ENCODE results near the gene MMP20.

MMP20 gene

DNA sequence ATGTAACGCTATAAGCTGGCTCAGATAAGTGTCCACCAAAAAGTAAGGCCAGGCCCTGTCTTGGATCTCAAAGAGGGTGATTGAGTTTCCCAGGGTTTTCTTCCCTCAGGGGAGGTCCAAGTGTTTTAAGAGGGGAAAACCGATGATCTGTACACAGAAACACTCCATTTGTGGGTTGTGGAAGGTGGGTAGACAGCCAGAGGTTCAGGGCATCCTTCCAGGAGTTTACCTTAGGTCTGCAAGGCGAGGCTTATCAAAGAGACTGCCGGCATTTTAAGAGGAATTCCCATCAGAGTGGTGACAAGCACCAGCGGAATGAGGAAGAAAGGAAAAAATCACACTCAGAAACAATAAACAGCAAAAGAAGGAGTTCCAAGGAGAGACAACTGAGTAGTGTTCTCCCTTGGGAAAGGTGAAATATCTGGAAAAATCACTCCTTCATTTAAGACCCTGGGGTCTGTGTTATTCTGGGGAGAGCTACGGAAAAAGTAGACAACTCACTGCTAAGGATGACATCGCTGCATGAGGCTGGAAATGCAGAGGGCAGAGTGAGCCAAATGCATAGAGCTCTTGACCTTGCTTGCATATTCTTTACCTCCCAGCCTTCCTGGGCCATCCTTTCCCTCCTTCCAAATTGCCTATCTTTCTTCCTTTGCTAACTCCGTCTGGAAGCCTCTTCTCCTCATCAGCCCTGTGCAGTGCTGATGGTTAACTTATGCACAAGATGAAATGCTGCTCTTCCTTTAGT, 72.5 kb downstream of the MMP20 start:
- DNase-seq: no peak

DNA sequence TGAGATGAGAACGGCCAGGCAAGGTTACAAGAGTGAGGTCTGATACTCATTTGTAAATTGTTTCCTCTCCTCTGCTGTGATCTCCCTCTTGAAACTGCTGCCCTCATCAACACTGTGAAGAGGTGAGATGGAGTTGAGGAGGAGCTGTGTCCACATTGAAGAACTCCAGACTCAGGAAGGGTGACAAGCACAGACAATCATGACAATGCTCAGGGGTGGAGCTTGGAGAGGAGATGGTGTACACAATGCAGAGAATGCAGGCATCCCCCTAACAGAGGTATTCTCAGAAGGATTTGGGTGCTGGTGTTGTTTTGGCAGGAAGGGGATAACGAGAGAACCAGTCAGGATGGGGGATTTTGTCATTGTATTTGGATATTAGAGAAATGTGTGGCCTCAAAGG, 73.1 kb downstream of the MMP20 start:
- no peak for DNase-seq

DNA sequence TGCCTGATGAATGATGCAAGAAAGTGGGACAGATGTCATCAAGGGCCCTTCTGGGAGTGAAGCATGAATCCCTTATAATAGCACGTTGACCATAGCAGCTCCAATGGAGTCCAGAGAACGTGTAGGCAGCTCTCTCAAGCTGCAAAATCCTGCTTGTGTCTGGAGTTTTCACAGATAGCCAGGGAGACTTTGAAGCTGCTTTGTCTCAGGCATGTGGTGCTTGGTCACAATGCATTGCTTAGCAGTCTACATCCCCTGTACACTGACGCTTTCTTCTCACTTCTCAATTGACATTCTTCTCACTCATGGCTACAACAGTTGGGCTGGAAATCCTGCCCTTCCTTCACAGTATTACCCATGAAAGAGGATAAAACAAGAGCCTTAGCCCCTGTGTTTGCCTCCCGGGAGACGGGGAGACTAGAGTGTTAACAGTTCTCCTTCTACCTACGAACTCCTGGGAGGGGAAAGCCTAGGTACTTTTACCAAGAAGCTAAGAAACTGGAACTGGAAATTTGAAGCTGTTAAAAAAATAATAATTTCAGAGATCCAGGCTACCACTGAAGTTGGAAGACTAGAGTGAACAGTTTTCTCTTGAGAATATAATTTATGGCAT, 73.9 kb downstream of the MMP20 start:
- no peak for DNase-seq

DNA sequence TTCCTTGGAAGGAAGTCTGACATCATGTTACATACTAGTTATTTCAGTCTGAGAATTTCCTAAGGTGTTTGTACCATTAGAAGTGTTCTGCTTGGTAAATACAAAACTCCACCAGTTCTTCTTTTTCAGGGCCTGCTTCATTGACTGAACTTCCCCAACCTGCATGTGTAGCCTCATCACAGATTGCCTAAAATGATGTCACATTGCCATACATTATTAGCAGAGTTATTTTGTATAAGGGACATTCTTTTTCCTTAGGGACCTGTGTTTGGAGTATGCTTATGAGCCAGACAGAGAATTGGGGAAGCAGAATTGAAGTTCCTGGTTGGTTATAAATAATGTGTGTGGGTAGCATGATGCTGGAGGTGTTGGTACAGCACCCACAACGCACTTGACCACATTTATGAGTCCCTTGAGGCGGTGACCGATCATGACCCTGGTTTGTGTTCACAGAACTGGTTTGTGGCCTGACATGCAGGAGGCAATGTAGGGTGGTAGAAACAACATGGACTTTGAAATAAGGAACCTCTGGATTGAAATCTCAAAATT, 78.1 kb downstream of the MMP20 start:
- DNase-seq: no peak

DNA sequence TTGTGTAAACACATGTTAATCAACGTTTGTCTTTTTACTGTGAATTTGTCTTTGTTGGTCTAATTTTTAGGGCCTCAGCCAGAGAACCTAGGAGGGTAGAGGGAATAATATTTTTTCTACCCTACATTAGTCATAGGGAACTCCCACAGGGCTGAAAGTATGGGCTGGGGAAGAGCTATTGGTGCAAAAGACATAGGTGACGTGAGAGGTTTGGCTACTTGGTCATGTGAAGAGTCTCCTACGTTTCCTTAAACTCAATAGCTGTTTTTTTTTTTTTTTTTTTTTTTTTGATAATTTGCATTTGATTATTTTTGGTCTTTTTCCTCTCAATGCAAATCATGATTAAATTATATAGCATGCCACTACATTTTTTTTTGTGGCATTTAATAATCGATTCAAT, 78.7 kb downstream of the MMP20 start:
- DNase-seq: no peak

DNA sequence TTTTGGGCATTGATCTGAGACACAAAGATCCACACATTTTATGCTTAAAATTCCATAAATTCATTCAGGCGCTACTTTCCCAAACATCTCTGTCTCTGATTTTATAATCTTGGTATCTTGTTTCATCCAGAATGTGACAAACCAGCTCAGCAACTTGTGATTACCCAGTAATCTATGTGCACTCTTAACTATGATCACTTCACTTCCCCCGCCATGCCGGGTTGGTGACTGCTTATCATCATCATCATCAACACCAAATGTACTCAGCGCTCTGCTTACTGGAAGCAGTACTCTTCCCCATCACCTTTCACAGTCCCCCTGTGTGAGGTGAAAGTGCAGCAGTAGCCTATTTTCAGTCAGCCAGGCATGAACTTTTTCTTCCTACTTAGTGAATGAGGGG, 79.4 kb downstream of the MMP20 start:
- no peak for DNase-seq

DNA sequence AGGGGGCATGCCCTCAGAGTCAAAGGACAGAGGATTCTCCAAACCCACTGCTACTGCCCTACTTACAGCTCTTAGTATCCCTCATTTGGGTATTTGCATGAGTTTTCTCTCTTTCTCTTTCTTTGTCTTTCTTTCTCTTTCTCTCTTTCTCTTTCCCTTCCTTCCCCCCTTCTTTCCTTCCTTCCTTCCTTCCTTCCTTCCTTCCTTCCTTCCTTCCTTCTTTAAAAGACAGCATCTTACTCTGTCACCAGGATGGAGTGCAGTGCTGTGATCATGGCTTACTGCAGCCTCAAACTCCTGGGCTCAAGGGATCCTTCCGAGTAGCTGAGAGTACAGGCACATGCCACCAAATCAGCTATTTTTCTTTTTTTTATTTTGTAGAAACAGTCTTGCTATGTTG, 80.5 kb downstream of the MMP20 start:
- no peak for DNase-seq

DNA sequence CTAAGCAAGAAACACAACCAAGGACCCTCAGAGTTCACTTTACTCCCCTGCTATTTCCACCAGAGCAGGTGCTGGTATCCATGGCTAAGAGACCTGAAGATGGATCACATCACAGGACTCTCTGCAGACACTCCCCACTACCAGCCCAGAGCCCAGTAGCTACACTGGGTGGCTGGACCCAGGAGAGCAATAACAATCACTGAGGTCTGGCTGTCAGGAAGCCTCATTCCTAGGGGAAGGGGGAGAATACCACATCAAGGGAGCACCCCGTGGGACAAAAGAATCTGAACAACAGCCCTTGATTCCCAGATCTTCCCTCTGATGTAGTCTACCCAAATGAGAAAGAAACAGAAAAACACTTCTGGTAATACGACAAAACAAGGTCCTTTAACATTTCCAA, 85.6 kb downstream of the MMP20 start:
- no peak for DNase-seq

DNA sequence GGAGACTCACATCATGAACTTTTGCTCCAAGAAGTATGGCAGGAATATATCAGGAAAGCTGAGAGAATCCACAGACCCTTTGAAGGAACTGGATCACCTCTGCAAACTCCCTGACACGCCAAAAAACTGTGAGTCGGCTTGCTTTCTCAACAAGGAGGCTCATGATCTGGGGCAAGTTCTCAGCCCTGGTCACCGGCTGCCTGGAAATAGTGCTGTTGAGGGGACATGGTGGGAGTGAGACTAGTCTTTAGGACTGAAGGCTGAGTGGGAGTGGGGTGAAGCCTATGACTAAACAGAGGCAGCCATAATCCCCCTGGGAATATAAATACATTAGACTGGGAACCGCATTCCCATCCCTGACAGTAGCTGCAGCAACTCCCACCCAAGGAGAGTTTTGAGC, 86.2 kb downstream of the MMP20 start:
- DNase-seq: no peak

DNA sequence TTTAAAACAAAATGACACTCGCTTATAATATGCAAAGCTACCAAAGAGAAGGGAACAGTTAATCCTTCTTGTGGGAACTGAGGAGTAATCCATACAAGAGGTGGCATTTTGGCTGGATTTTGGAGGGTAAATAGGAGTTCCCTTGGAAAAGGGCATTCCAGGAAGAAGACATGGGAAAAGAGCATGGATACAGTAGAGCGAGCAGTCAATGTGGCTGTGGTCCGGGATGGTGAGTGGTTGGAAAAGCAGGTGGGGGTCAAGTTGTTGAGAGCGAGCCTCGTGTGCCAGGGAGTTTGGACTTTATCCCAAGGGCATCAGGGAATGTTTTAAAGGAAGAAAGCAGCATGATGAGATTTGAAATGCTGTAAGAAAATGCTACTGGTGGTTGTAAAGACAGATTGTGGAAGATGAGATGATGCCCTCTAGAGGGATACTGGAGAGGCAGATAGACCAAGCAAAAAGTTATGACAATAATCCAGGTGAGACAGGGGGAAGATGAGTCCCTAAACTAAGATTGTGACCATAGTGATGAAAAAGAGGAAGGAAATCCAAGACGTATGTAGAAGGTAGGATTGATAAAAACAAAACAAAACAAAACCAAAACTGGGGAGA, 90.8 kb downstream of the MMP20 start:
- no peak for DNase-seq

DNA sequence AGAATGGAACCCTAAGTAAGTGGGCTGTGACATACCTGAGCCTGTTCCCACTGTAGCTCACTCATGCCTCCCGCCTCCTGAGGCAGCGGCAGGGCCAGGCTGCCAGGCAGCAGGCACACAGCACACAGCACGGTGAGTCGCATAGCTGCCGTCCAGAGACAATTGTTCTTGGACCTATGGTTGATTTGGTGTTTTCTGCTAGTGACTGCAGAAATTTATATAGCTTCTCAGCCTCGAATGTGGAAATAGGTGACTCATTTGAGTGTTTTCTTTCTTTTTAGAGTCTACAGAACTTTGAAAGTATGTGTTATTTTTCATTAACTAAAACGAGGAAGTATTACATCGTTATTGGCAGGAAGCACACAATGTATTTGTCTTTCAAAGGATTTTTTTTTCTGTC, 94.6 kb downstream of the MMP20 start, which contains the start of gene MMP7:
MMP7 (minus strand) TSS at position 190 of the 400 bp plus-strand sequence; CDS start at position 143, 47 bp downstream.
- no peak for DNase-seq

DNA sequence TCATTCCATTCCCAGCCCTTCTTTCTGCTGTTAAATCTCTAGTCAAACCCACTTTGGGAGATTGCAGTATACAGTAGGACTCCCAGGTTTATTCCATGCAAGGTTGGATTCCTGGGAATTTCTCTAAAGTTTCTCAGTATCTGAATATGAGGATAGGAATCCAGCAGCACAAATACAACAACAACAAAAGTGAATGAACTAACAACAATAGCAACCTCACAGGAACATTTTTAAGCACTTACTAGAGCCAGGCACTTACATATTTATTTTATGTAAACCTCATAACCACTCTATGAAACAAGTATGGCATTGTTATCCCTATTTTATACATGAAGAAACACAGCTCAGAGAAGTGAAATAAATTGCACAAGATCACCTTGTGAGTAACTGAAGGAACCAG, 96.5 kb downstream of the MMP20 start:
- no peak for DNase-seq

DNA sequence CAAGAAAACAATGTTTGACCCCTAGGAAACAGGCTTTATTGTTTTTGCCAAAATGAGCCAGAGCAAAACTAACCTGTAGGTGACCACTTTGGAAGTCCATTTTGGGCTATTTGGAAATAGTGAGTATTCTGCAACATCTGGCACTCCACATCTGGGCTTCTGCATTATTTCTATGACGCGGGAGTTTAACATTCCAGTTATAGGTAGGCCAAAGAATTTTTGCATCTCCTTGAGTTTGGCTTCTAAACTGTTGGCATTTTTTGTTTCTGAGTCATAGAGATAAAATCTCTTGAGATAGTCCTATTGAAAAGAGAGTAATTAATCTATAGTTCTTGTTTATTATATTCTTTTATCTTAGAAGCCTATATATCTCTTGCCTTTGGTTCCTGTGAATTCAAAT, 97.4 kb downstream of the MMP20 start:
- no peak for DNase-seq

DNA sequence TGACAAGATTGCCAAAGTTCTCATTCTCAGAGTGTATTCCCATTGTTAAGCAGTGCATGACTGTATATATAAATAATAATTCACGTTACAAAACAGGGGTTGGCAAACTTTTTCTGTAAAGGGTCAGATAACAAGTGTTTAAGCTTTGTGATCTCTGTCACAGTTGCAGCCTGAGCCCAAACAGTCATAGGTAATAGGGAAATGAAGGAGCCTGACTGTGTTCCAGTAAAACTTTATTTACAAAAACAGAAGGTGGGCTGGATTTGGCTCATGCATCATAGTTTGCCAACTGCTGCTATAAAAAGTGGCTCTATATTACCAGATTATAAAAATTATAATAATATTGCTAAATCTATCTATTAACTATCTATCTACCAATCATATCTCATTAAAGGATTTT, 98.1 kb downstream of the MMP20 start:
- no peak for DNase-seq

Data from activated effector memory CD4-positive, alpha-beta T cell treated with anti-CD3 and anti-CD28 coated beads, Interleukin-2, amount 50 U/mL, for 16 hours (primary cell).